SK-N-SH treated with all-trans-retinoic acid at 6 μM for 48 hours (cell line): ENCODE data around the gene SLC35C1.

Experiments
- ATAC-seq: fragments of 200-7000 bp; cut with Tn5 transposase; 3 replicates; pipeline ENCODE4 v1.9.1; 2020; ENCODE audit warnings: mild to moderate bottlenecking, moderate library complexity
- ARNTL ChIP-seq: fragments of 450-650 bp; formaldehyde crosslinking; IDR thresholded peaks from 2 replicates; pipeline ENCODE4 v1.5.0; 2020; ENCODE audit warnings: low read depth, mild to moderate bottlenecking, moderate library complexity, borderline replicate concordance
- BACH2 ChIP-seq: fragments of 250-450 bp; sonication (Bioruptor Pico); IDR thresholded peaks from 2 replicates; pipeline ENCODE4 v1.9.0; 2021; ENCODE audit warnings: mild to moderate bottlenecking, borderline replicate concordance
- CSDC2 ChIP-seq: fragments of 250-450 bp; sonication (Bioruptor Pico); IDR thresholded peaks from 2 replicates; pipeline ENCODE4 v1.5.0; 2020; ENCODE audit warnings: mild to moderate bottlenecking, moderate library complexity
- CSRNP3 ChIP-seq: fragments of 250-450 bp; sonication (Bioruptor Pico); IDR thresholded peaks from 2 replicates; pipeline ENCODE4 v1.5.1; 2021; ENCODE audit warnings: mild to moderate bottlenecking, moderate library complexity
- ESRRG ChIP-seq: fragments of 250-450 bp; sonication (Bioruptor Pico); IDR thresholded peaks from 2 replicates; pipeline ENCODE4 v1.6.1; 2021; ENCODE audit warnings: mild to moderate bottlenecking
- GLIS3 ChIP-seq: fragments of 250-450 bp; sonication (Bioruptor Pico); IDR thresholded peaks from 2 replicates; pipeline ENCODE4 v1.5.0; 2020; ENCODE audit warnings: mild to moderate bottlenecking, moderate library complexity
- ISL1 ChIP-seq: fragments of 250-450 bp; sonication (Bioruptor Pico); IDR thresholded peaks from 2 replicates; pipeline ENCODE4 v2.1.2; 2022; ENCODE audit warnings: mild to moderate bottlenecking, moderate library complexity
- POU6F1 ChIP-seq: fragments of 250-450 bp; sonication (Bioruptor Pico); IDR thresholded peaks from 2 replicates; pipeline ENCODE4 v1.8.0; 2021; ENCODE audit warnings: low read depth, mild to moderate bottlenecking, moderate library complexity, borderline replicate concordance
- PPARA ChIP-seq: fragments of 250-450 bp; sonication (Bioruptor Pico); IDR thresholded peaks from 2 replicates; pipeline ENCODE4 v1.5.0; 2020; ENCODE audit warnings: mild to moderate bottlenecking, borderline replicate concordance
- SNAI2 ChIP-seq: fragments of 250-450 bp; sonication (Bioruptor Pico); IDR thresholded peaks from 2 replicates; pipeline ENCODE4 v1.5.0; 2020; ENCODE audit warnings: mild to moderate bottlenecking, moderate library complexity
- TCF4 ChIP-seq: fragments of 250-450 bp; sonication (Bioruptor Pico); IDR thresholded peaks from 2 replicates; pipeline ENCODE4 v1.8.0; 2021; ENCODE audit warnings: mild to moderate bottlenecking, moderate library complexity, borderline replicate concordance
- TOX ChIP-seq: fragments of 250-450 bp; sonication (Bioruptor Pico); IDR thresholded peaks from 2 replicates; pipeline ENCODE4 v1.8.0; 2021; ENCODE audit warnings: mild to moderate bottlenecking, moderate library complexity, borderline replicate concordance
- TSHZ2 ChIP-seq: fragments of 250-450 bp; sonication (Bioruptor Pico); IDR thresholded peaks from 2 replicates; pipeline ENCODE4 v1.5.0; 2020; ENCODE audit warnings: mild to moderate bottlenecking, moderate library complexity
- ZFP3 ChIP-seq: fragments of 250-450 bp; sonication (Bioruptor Pico); IDR thresholded peaks from 2 replicates; pipeline ENCODE4 v1.5.0; 2020; ENCODE audit warnings: mild to moderate bottlenecking, moderate library complexity
- ZFP30 ChIP-seq: fragments of 450-650 bp; formaldehyde crosslinking; IDR thresholded peaks from 2 replicates; pipeline ENCODE4 v1.5.0; 2022; ENCODE audit warnings: mild to moderate bottlenecking, moderate library complexity
- ZNF565 ChIP-seq: fragments of 450-650 bp; formaldehyde crosslinking; conservative IDR thresholded peaks from 2 replicates; pipeline ENCODE4 v1.5.0; 2020; ENCODE audit warnings: low read depth, mild to moderate bottlenecking, moderate library complexity
- ZNF70 ChIP-seq: fragments of 450-650 bp; formaldehyde crosslinking; IDR thresholded peaks from 2 replicates; pipeline ENCODE4 v1.5.0; 2020; ENCODE audit warnings: mild to moderate bottlenecking, moderate library complexity
- ZNF8 ChIP-seq: fragments of 450-650 bp; formaldehyde crosslinking; IDR thresholded peaks from 2 replicates; pipeline ENCODE4 v1.5.0; 2020; ENCODE audit warnings: mild to moderate bottlenecking, moderate library complexity
- TF ChIP-seq, protein P1 (sequence below): fragments of 250-450 bp; sonication (Bioruptor Pico); IDR thresholded peaks from 2 replicates; pipeline ENCODE4 v1.5.1; 2020; ENCODE audit warnings: low read depth, mild to moderate bottlenecking, moderate library complexity
- TF ChIP-seq, protein P2 (sequence below): fragments of 250-450 bp; sonication (Bioruptor Pico); IDR thresholded peaks from 2 replicates; pipeline ENCODE4 v1.8.0; 2020; ENCODE audit warnings: mild to moderate bottlenecking, moderate library complexity, borderline replicate concordance

SLC35C1 gene

GRCh38 chr11:45804761-45805304, at the start of gene SLC35C1:
SLC35C1 (plus strand) TSS chr11:45805149; CDS start chr11:45805802, 653 bp downstream.
- TF ChIP-seq ZNF565, result no peak
- TF ChIP-seq ZFP3 (CRISPR knock-in tag), result no peak
- TF ChIP-seq ZNF70 (CRISPR knock-in tag), result no peak
- TF ChIP-seq ISL1 (CRISPR knock-in tag), result no peak
- no peak for TF ChIP-seq CSDC2
- no peak for TF ChIP-seq PPARA
- no peak for TF ChIP-seq ZFP30 (CRISPR knock-in tag)
- TF ChIP-seq CSRNP3 (CRISPR knock-in tag), result no peak
- TF ChIP-seq BACH2 (CRISPR knock-in tag), result no peak

DNA sequence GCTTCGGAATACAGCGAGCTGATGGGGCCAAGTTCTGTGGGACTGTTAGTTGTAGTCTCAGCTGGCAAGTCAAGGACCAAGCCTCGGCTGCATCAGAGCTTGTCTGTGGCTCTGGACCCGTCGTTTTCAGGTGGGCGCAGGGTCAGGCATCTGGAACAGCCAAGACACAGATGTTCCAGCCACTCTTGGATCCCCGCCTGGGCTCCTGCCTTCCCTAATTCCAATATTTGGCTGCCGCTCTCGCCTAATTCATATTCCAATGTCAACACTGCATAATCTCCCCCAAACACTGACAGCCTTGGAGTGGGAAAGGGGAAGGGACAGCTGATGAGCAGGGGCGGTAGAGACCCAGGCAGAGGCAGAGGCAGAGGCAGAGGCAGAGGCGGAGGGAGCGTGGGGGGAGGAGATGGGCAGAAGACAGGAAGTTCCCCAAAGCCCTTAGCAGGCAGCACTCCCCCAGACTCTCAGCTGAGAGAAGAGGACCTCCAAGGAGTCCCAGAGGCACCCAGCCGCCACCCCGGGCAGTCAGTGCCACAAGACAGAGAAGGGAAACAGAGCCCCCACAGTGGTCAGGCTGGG, 49.6 kb upstream of the SLC35C1 start:
- no peak for ATAC-seq
- no peak for TF ChIP-seq CSRNP3 (CRISPR knock-in tag)
- TF ChIP-seq ZNF8, result no peak

More at GRCh38 chr11:45804761-45805304, at the start of gene SLC35C1:
- peak; percentile 95 for ATAC-seq

DNA sequence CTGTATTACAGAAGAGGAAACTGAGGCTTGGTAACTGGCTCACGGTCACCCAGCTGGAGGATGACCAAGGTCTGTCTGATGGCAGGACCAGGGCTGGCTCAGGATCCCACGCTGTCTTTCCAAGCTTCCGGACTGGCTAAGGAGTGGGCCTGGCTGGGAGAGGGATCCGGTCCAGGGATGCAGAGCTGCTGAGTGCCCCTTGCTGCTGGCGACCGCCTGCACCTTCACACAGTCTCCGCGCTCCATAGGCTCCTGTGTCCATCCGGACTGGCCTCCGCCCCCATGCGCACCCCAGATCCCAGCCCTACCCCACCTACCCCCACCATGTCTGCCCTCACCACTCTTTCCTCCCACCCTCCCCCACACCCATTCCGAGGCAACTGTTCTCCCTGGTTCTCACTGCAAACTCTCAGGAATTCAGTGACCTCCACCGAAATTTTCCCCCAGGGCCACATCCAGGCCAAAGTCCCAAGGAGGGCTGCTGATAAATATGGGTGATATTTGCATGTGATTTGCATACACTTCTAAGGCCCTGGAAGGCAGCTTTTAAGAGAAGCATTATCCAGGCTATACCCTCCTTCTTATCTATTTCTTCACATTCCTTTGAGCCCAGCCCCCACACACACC, 48.5 kb upstream of the SLC35C1 start:
- ATAC-seq, result no peak
- TF ChIP-seq ZNF70 (CRISPR knock-in tag) (no peak), TSHZ2 (CRISPR knock-in tag) (no peak), ZNF565 (no peak), ZNF8 (no peak), PPARA (no peak), GLIS3 (no peak), SNAI2 (no peak)
- TF ChIP-seq, protein P1, sequence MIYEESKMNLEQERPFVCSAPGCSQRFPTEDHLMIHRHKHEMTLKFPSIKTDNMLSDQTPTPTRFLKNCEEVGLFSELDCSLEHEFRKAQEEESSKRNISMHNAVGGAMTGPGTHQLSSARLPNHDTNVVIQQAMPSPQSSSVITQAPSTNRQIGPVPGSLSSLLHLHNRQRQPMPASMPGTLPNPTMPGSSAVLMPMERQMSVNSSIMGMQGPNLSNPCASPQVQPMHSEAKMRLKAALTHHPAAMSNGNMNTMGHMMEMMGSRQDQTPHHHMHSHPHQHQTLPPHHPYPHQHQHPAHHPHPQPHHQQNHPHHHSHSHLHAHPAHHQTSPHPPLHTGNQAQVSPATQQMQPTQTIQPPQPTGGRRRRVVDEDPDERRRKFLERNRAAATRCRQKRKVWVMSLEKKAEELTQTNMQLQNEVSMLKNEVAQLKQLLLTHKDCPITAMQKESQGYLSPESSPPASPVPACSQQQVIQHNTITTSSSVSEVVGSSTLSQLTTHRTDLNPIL, result no peak

DNA sequence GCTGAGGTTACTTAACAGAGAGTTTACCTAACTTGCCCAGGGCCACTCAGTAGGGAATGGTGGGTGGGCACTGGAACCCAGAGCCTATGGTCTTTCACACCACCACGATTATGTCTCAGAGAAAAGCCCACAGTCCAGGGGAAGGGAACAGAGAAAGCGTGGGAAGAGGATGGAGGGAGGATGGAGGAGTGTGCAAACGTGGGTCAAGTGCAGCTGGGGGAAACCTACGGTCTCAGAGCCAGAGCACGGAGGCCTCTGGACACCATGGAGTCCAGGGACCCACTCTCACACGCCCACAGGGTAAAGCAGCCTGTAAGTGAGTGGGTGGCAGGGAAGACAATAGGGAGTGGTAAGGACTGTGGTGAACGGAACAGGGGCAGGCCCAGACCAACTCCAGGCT, 47.3 kb upstream of the SLC35C1 start:
- ATAC-seq, result no peak
- TF ChIP-seq, protein P1, result no peak
- TF ChIP-seq, protein P2, sequence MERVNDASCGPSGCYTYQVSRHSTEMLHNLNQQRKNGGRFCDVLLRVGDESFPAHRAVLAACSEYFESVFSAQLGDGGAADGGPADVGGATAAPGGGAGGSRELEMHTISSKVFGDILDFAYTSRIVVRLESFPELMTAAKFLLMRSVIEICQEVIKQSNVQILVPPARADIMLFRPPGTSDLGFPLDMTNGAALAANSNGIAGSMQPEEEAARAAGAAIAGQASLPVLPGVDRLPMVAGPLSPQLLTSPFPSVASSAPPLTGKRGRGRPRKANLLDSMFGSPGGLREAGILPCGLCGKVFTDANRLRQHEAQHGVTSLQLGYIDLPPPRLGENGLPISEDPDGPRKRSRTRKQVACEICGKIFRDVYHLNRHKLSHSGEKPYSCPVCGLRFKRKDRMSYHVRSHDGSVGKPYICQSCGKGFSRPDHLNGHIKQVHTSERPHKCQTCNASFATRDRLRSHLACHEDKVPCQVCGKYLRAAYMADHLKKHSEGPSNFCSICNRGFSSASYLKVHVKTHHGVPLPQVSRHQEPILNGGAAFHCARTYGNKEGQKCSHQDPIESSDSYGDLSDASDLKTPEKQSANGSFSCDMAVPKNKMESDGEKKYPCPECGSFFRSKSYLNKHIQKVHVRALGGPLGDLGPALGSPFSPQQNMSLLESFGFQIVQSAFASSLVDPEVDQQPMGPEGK (CRISPR knock-in tag), result no peak
- TF ChIP-seq TCF4 (no peak), ARNTL (CRISPR knock-in tag) (no peak), GLIS3 (no peak), ZNF565 (no peak), ESRRG (CRISPR knock-in tag) (no peak), PPARA (no peak), ZNF8 (no peak), TOX (CRISPR knock-in tag) (no peak), POU6F1 (CRISPR knock-in tag) (no peak), ISL1 (CRISPR knock-in tag) (no peak), SNAI2 (no peak), CSDC2 (no peak), CSRNP3 (CRISPR knock-in tag) (no peak), ZFP3 (CRISPR knock-in tag) (no peak)
